HEK293T (cell line): Measurements from ENCODE around the gene PRADC1.

Experiments used
- BHLHE40 ChIP-seq: fragments of 450-650 bp; IDR thresholded peaks from 2 replicates; pipeline ENCODE4 v1.6.1; 2016; ENCODE audit warnings: mild to moderate bottlenecking, moderate library complexity, borderline replicate concordance
- CTBP1 ChIP-seq: fragments of 450-650 bp; IDR thresholded peaks from 2 replicates; pipeline ENCODE4 v1.6.1; 2016; ENCODE audit warnings: borderline replicate concordance
- ELF4 ChIP-seq: fragments of 450-650 bp; IDR thresholded peaks from 2 replicates; pipeline ENCODE4 v1.6.1; 2017; ENCODE audit warnings: antibody characterized with exemption
- FOXA1 ChIP-seq: fragments of 450-650 bp; IDR thresholded peaks from 2 replicates; pipeline ENCODE4 v1.6.1; 2016; ENCODE audit warnings: mild to moderate bottlenecking
- HDGF ChIP-seq: fragments of 450-650 bp; IDR thresholded peaks from 2 replicates; pipeline ENCODE4 v1.6.1; 2017; ENCODE audit warnings: antibody characterized with exemption, borderline replicate concordance
- NFRKB ChIP-seq: fragments of 450-650 bp; IDR thresholded peaks from 2 replicates; pipeline ENCODE4 v1.6.1; 2016; ENCODE audit warnings: mild to moderate bottlenecking, moderate library complexity
- SUZ12 ChIP-seq: fragments of 450-650 bp; IDR thresholded peaks from 2 replicates; pipeline ENCODE4 v1.6.1; 2016; ENCODE audit warnings: mild to moderate bottlenecking

DNA sequence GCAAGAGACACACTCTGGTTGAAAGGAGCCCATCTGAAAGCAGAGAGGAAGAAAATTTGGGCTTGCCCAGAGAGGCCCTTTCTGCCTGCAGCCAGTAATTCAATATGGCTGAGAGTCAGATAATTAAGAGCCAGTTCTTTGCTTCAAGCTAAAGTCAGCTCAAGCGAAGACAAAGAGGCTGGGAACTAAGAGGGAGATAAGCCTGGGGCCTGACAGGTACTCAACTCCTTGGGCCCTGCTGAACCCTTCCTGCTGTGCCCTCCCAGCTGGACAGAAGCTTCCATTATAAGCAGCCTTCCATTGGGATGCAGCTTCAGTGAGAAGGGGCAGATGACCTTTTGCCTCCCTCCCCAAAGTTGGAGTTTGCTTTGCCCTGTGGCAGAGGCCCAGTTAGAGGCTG is 39.2 kb upstream of the PRADC1 start:
- TF ChIP-seq ELF4, result no peak
- no peak for TF ChIP-seq HDGF
- no peak for TF ChIP-seq SUZ12
- no peak for TF ChIP-seq BHLHE40
- TF ChIP-seq CTBP1, result no peak
- TF ChIP-seq FOXA1, result no peak
- no peak for TF ChIP-seq NFRKB
